Heart right ventricle (tissue), 16 donors: ENCODE data around the gene ZBED1. TPM values are rescaled to one million over a fixed set of nuclear protein-coding genes. Genes with fewer than 3 reads are reported as not detected.

Experiments
- ATAC-seq, 8 donors: fragments of 200-7000 bp; cut with Tn5 transposase; one replicate each; pipeline ENCODE4 v1.9.1; 2020; ENCODE audit warnings: mild to moderate bottlenecking in 8 of 8, moderate library complexity in 8 of 8, moderate number of reproducible peaks in 1 of 8
- DNase-seq, 2 donors: peaks; one replicate each; pipeline ENCODE4 v3.0.0-alpha.2; 2020
- H3K27ac ChIP-seq, 10 donors: fragments of 200-600 bp; sonication (generic) in 2 of 10; one replicate each; pipeline versions ENCODE4 v1.5.0 to v1.8.0; 2020 to 2022; ENCODE audit warnings: mild to moderate bottlenecking in 3 of 10
- H3K27me3 ChIP-seq, 7 donors: fragments of 200-600 bp; one replicate each; pipeline ENCODE4 v1.8.0; 2021 to 2022; ENCODE audit warnings: mild to moderate bottlenecking in 2 of 7
- H3K36me3 ChIP-seq, 9 donors: fragments of 200-600 bp; sonication (generic) in 1 of 9; one replicate each; pipeline versions ENCODE4 v1.5.0 to v1.8.0; 2020 to 2022; ENCODE audit warnings: mild to moderate bottlenecking in 2 of 9
- H3K4me1 ChIP-seq, 9 donors: fragments of 200-600 bp; sonication (generic) in 1 of 9; one replicate each; pipeline versions ENCODE4 v1.5.0 to v1.8.0; 2020 to 2022; ENCODE audit warnings: mild to moderate bottlenecking in 4 of 9
- H3K4me3 ChIP-seq, 10 donors: fragments of 200-600 bp; sonication (generic) in 2 of 10; one replicate each; pipeline versions ENCODE4 v1.5.0 to v1.8.0; 2020 to 2022; ENCODE audit warnings: mild to moderate bottlenecking in 7 of 10, moderate library complexity in 2 of 10
- H3K9me3 ChIP-seq, 11 donors: fragments of 200-600 bp in 10 of 11; sonication (generic) in 2 of 11; one replicate each; pipeline versions ENCODE4 v1.5.0 to v1.8.0; 2013 to 2022; ENCODE audit warnings: mild to moderate bottlenecking in 2 of 11, control low read depth in 1 of 11, moderate library complexity in 1 of 11
- CTCF ChIP-seq, 9 donors: fragments of 200-600 bp; sonication (generic) in 2 of 9; IDR thresholded peaks; one replicate each; pipeline versions ENCODE4 v1.5.0 to v1.8.0; 2021 to 2022; ENCODE audit warnings: antibody characterized with exemption in 9 of 9, mild to moderate bottlenecking in 5 of 9, moderate library complexity in 1 of 9
- WGBS, 2 donors: extraction: QIAGEN DNeasy Blood & Tissue Kit; methylation state at CpG; one replicate each; pipeline ENCODE4 v1.1.7; 2013; ENCODE audit warnings: inconsistent platforms in 1 of 2; 5-methylcytosine and 5-hydroxymethylcytosine counted together
- intact Hi-C, 10 donors: fragments of 100-400 bp; cut with DNase I; formaldehyde crosslinking; loops; one replicate each; pipeline versions ENCODE4 v1.11.1 to v1.14.2; 2022
- long read RNA-seq, 3 donors: library from polyadenylated mRNA; unstranded; transcript quantifications; one replicate each; pipeline ENCODE4 v2.0.0, GENCODE V29; 2020 to 2021
- polyA plus RNA-seq, 2 donors: library from polyadenylated mRNA; stranded (reverse); fragments of 200-250 nt; gene quantifications; one replicate each; pipeline ENCODE4 v1.2.3, GENCODE V29; 2013
- total RNA-seq, 10 donors: library from RNA; stranded (reverse); fragmentation: NEBNext Ultra II Directional in 3 of 10; extraction: Animal tissue kit (Norgen Biotek cat#: 25700) in 3 of 10; gene quantifications; one replicate each; pipeline versions ENCODE4 v1.2.1 to v1.2.4, GENCODE V29; 2021 to 2023
- donor health status: Arrhythmogenic right ventricular cardiomyopathy.
- donor health status: ischemic (EF 13 %, LVEDD 7.1; RV severe dilation, severe dysfunction).
- donor health status: healthy with polysubstance abuse.
- donor health status: DM: no; HTN: yes; CAD: no.
- donor health status: DM: no; HTN: no; CAD: no.
- donor health status: ischemic (EF 25% LVEDD 6.9; RV normal size, moderate dysfunction).
- donor health status: ischemic (EF 25% LVEDD 5.7; RV mildly dilated, moderate dysfunction).
- donor health status: healthy.
- donor health status: DM: yes; HTN: yes; CAD: no.
- donor health status: Ischemic cardiomyopathy.
- donor health status: ischemic (EF 35%, LVEDD 5.7; RV mildly dilated, moderate dysfunction).
- donor health status: nonischemic (EF 11% LVEDD 7.7; RV severe dilation, severe dysfunction).
- donor health status: DM: yes; HTN: yes; CAD: no.
- donor health status: PGD.
- donor health status: ischemic (EF 29% LVEDD 5.4; RV normal size, mild dysfunction).
- donor health status: nonischemic (EF 23%, LVEDD 6.1; RV moderate dilation, normal function).

The ZBED1 gene
- total RNA-seq = 10 to 100 TPM; 41.5 to 60.8 (median 54.4) TPM
- polyA plus RNA-seq = 10 to 100 TPM; 19.0 to 23.6 TPM
- long read RNA-seq, donor 1, full-length matches to known transcripts = 164 of 170 reads
- long read RNA-seq, donor 1, partial matches to known transcripts = 0 of 170 reads
- long read RNA-seq, donor 1, other reads (novel, unspliced or antisense) = 6 of 170 reads
- long read RNA-seq, donor 2, full-length matches to known transcripts = 158 of 171 reads
- long read RNA-seq, donor 2, partial matches to known transcripts = 0 of 171 reads
- long read RNA-seq, donor 2, other reads (novel, unspliced or antisense) = 13 of 171 reads
- long read RNA-seq, donor 3, full-length matches to known transcripts = 240 of 311 reads
- long read RNA-seq, donor 3, partial matches to known transcripts = 0 of 311 reads
- long read RNA-seq, donor 3, other reads (novel, unspliced or antisense) = 71 of 311 reads

- Histone ChIP-seq H3K4me1 (peaks cover 7 to 39% (median 33%) of the 10 kb centered on the region in 9 donors), H3K27ac (peak within 1 kb of the TSS; percentile 63 to 97 (median 94)), H3K36me3 (peaks cover 0 to 7% (median 0%) of the 10 kb centered on the region in 9 donors), H3K9me3 (no peaks in the 10 kb centered on the region), H3K4me3 (peak within 1 kb of the TSS; percentile 68 to 96 (median 88)), H3K27me3 (no peaks in the 10 kb centered on the region)
- no peak for TF ChIP-seq CTCF (IDR thresholded peaks at IDR 0.05)
- ATAC-seq (peak in 7 of 8 donors; percentile 27 to 83 (median 47)), DNase-seq (peak; percentile 43 to 67)
- WGBS, 2 donors = 4% methylated on average over 43 to 57 of the region's 57 CpGs
- intact Hi-C loops = loop anchor here in 2 of 10 donors (10.0 kb wide), 2 partner anchors 104 to 216 kb away; no protein-coding TSS in a partner anchor
Measured at GRCh38 chrX:2500803-2501558, at the start of gene ZBED1, which contains the start of gene DHRSX. Gene ZBED1, minus strand, starts transcription at chrX:2500976. Its CDS starts 10,257 bp downstream, at chrX:2490719. Gene DHRSX, minus strand, starts transcription at chrX:2500976. Its CDS starts 51 bp downstream, at chrX:2500925.

DNA sequence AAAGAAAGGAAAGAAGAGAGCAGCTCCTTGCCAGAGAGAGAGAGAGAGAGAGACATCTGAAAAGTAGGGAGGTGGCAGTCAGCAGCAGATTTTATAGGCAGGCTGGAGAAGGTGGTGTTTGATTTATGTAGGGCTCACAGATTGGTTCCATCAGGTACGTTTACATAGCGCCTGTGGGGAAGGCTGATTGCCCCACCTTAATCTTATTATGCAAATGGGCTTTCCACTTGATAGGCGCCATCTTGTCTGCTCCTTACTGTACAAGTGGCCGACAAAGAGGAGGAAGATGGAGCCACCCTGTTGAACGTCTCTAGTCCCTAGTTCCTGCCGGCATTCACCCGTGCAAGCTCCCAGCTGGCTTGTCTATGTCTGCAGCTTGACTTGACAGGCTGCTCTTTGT is 49.1 kb upstream of the ZBED1 start:
- intact Hi-C loops = no loop called here
- 33 to 38% methylated on average over 7 of the region's 7 CpGs for WGBS, 2 donors
- H3K4me3 ChIP-seq = no peak overlapping the region
- no peak overlapping the region for H3K27ac ChIP-seq
- H3K36me3 ChIP-seq = no peaks in the 10 kb centered on the region
- peaks cover 0 to 15% (median 0%) of the 10 kb centered on the region in 7 donors for H3K27me3 ChIP-seq
- peaks cover 0 to 11% (median 0%) of the 10 kb centered on the region in 11 donors for H3K9me3 ChIP-seq
- TF ChIP-seq CTCF (IDR thresholded peaks at IDR 0.05) = no peak
- ATAC-seq (no peak), DNase-seq (no peak)
- peaks cover 0 to 5% (median 0%) of the 10 kb centered on the region in 9 donors for H3K4me1 ChIP-seq

DNA sequence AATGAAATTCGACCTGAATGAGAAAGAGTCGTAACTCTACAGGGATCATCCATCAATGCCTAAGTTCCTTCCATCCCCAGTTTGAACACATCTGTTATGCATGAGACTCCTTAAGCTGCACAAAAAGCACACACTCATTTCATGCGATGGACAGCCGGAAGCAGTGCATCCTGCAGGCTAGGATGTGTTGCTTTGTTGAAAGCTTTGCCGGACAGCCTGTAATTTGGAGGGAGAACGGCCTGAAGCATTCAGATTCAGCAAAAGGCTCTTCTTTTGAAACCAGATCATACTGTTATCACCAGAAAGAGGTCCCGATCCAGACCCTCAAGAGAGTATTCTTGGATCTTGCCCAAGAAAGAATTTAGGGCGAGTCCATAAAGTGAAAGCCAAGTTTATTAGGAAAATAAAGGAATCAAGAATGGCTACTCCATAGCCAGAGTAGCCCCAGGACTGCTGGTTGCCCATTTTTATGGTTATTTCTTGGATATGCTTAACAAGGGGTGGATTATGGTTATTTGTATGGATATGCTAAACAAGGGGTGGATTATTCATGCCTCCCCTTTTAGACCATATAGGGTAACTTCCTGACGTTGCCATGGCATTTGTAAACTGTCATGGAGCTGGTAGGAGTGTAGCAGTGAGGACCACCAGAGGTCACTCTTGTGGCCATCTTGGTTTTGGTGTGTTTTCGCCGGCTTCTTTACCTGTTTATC is 48.1 kb upstream of the ZBED1 start:
- intact Hi-C loops = no loop called here
- ATAC-seq = peak in 2 of 8 donors; percentile 20 to 21
- no peaks in the 10 kb centered on the region for H3K36me3 ChIP-seq
- DNase-seq = no peak
- peaks cover 0 to 14% (median 0%) of the 10 kb centered on the region in 7 donors for H3K27me3 ChIP-seq
- peaks cover 0 to 11% (median 0%) of the 10 kb centered on the region in 11 donors for H3K9me3 ChIP-seq
- TF ChIP-seq CTCF (IDR thresholded peaks at IDR 0.05) = peak in 1 of 9 donors; percentile 19
- H3K4me1 ChIP-seq = peaks cover 0 to 5% (median 0%) of the 10 kb centered on the region in 9 donors
- 41 to 51% methylated on average over 11 of the region's 11 CpGs for WGBS, 2 donors
- H3K27ac ChIP-seq = no peak overlapping the region
- H3K4me3 ChIP-seq = no peak overlapping the region
